Mesodermal cell (in vitro differentiated cells): Measurements from ENCODE around the gene GINS1.

Experiments
- H3K27ac ChIP-seq: 2 replicates; pipeline ENCODE4 v1.7.0; 2013; ENCODE audit warnings: mild to moderate bottlenecking, low read depth, low read length, moderate library complexity; ENCODE audit not compliant: severe bottlenecking
- H3K36me3 ChIP-seq: 2 replicates; pipeline ENCODE4 v1.7.1; 2013; ENCODE audit warnings: mild to moderate bottlenecking, low read length, moderate library complexity; ENCODE audit not compliant: control insufficient read depth, insufficient read depth
- H3K4me1 ChIP-seq: one replicate; pipeline ENCODE4 v1.7.1; 2013; ENCODE audit warnings: mild to moderate bottlenecking, low read length; ENCODE audit not compliant: insufficient read depth, control insufficient read depth, poor library complexity, severe bottlenecking
- H3K4me3 ChIP-seq: 2 replicates; pipeline ENCODE4 v1.7.0; 2013; ENCODE audit warnings: low read length, control low read depth, mild to moderate bottlenecking; ENCODE audit not compliant: insufficient read depth, poor library complexity, severe bottlenecking; ENCODE audit errors: extremely low read depth
- H3K9me3 ChIP-seq: 2 replicates; pipeline ENCODE4 v1.7.1; 2013; ENCODE audit warnings: mild to moderate bottlenecking, low read length, moderate library complexity; ENCODE audit not compliant: control insufficient read depth
- WGBS, 2 experiments: methylation state at CpG; one replicate each; pipeline ENCODE4 v1.1.5; 2013; ENCODE audit warnings: missing lambda C conversion rate in 2 of 2; ENCODE audit not compliant: insufficient coverage in 2 of 2; 5-methylcytosine and 5-hydroxymethylcytosine counted together

GINS1 gene

GRCh38 chr20:25493748-25494505 lies 86.5 kb downstream of the GINS1 start:
- H3K4me3 ChIP-seq: no peak overlapping the region
- peaks cover 37% of the 10 kb centered on the region for H3K36me3 ChIP-seq
- 96% methylated on average over 7 to 9 of the region's 10 CpGs for WGBS, 2 experiments
- no peaks in the 10 kb centered on the region for H3K9me3 ChIP-seq
- no peaks in the 10 kb centered on the region for H3K4me1 ChIP-seq
- H3K27ac ChIP-seq: no peak overlapping the region

- no peaks in the 10 kb centered on the region for H3K9me3 ChIP-seq
- no peaks in the 10 kb centered on the region for H3K4me1 ChIP-seq
- WGBS, 2 experiments: 96 to 97% methylated on average over 14 to 16 of the region's 17 CpGs
- no peak overlapping the region for H3K27ac ChIP-seq
- H3K4me3 ChIP-seq: no peak overlapping the region
- peaks cover 34% of the 10 kb centered on the region for H3K36me3 ChIP-seq
These were observed 87.2 kb downstream of the GINS1 start for GRCh38 chr20:25494506-25495188.

- H3K36me3 ChIP-seq: peaks cover 35% of the 10 kb centered on the region
- no peaks in the 10 kb centered on the region for H3K9me3 ChIP-seq
- H3K27ac ChIP-seq: no peak overlapping the region
- WGBS, 2 experiments: 91 to 95% methylated on average over 13 to 18 of the region's 18 CpGs
- no peak overlapping the region for H3K4me3 ChIP-seq
- no peaks in the 10 kb centered on the region for H3K4me1 ChIP-seq
These were observed 87.8 kb downstream of the GINS1 start for GRCh38 chr20:25495189-25495824.

- WGBS, 2 experiments: 93 to 98% methylated on average over 9 to 13 of the region's 14 CpGs
- H3K9me3 ChIP-seq: no peaks in the 10 kb centered on the region
- H3K36me3 ChIP-seq: peaks cover 28% of the 10 kb centered on the region
- H3K27ac ChIP-seq: no peak overlapping the region
- no peak overlapping the region for H3K4me3 ChIP-seq
- H3K4me1 ChIP-seq: no peaks in the 10 kb centered on the region
These were observed 88.9 kb downstream of the GINS1 start for GRCh38 chr20:25496165-25496967.

GRCh38 chr20:25496968-25497401 lies 89.5 kb downstream of the GINS1 start:
- no peak overlapping the region for H3K4me3 ChIP-seq
- H3K4me1 ChIP-seq: no peaks in the 10 kb centered on the region
- WGBS, 2 experiments: 90 to 98% methylated on average over 7 to 8 of the region's 9 CpGs
- H3K27ac ChIP-seq: no peak overlapping the region
- H3K36me3 ChIP-seq: peaks cover 28% of the 10 kb centered on the region
- H3K9me3 ChIP-seq: no peaks in the 10 kb centered on the region

- no peaks in the 10 kb centered on the region for H3K4me1 ChIP-seq
- WGBS, 2 experiments: 95% methylated on average over 16 to 19 of the region's 22 CpGs
- no peak overlapping the region for H3K4me3 ChIP-seq
- peaks cover 34% of the 10 kb centered on the region for H3K36me3 ChIP-seq
- no peak overlapping the region for H3K27ac ChIP-seq
- H3K9me3 ChIP-seq: no peaks in the 10 kb centered on the region
These were observed 90.3 kb downstream of the GINS1 start for GRCh38 chr20:25497586-25498279.
